Measurements from ENCODE around the gene EPS8. TPM values are rescaled to one million over a fixed set of nuclear protein-coding genes. Genes with fewer than 3 reads are reported as not detected.

The EPS8 gene
- total RNA-seq, 1 donor = 100 TPM

DNA sequence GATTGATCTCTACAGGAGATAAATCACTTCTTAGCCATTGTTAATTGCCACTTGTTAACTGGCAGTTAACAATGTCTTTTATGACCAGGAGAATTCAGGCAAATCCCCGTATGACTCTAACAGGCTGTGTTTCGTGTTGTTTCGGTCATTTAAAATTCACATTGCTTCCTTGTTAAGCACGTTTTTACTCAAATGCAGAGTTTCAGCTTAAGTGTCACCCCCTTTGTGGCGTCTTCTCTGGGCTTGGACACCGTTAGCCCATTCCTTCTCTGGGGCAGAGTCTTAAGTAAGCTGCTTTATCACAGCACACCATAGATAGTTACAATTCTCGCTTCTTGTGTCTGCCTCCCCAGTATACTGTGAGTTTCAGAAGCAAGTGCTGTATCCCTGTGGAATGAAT is 205.4 kb downstream of the EPS8 start:
- no peak for DNase-seq (ENCODE audit: low read depth)
- no peak overlapping the region for H3K4me3 ChIP-seq (ENCODE audit: low read depth, low read length)
- TF ChIP-seq, protein P1, sequence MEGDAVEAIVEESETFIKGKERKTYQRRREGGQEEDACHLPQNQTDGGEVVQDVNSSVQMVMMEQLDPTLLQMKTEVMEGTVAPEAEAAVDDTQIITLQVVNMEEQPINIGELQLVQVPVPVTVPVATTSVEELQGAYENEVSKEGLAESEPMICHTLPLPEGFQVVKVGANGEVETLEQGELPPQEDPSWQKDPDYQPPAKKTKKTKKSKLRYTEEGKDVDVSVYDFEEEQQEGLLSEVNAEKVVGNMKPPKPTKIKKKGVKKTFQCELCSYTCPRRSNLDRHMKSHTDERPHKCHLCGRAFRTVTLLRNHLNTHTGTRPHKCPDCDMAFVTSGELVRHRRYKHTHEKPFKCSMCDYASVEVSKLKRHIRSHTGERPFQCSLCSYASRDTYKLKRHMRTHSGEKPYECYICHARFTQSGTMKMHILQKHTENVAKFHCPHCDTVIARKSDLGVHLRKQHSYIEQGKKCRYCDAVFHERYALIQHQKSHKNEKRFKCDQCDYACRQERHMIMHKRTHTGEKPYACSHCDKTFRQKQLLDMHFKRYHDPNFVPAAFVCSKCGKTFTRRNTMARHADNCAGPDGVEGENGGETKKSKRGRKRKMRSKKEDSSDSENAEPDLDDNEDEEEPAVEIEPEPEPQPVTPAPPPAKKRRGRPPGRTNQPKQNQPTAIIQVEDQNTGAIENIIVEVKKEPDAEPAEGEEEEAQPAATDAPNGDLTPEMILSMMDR (IDR thresholded peaks at IDR 0.05; ENCODE audit: insufficient read depth, low read depth, low read length) = no peak

DNA sequence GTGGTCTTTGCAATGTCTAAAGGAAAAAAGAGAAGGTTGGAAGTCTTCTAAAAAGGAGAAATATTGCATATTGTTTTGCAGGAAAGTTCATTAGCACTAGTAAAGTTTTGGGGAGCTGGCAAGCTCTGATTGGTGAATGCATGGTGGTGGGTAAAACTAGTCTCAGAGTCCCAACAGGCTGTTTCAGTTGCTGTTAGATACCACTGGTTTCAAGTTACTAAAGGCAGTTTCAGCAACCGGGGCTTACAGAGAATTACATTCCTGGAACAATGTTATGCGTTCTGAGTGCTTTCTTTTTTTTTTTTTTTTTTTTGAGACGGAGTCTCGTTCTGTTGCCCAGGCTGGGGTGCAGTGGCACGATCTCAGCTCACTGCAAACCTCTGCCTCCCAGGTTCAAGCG is 208.2 kb downstream of the EPS8 start:
- DNase-seq (ENCODE audit: low read depth) = no peak
- no peak overlapping the region for H3K4me3 ChIP-seq (ENCODE audit: low read depth, low read length)
- TF ChIP-seq, protein P1 (IDR thresholded peaks at IDR 0.05; ENCODE audit: insufficient read depth, low read depth, low read length) = no peak

DNA sequence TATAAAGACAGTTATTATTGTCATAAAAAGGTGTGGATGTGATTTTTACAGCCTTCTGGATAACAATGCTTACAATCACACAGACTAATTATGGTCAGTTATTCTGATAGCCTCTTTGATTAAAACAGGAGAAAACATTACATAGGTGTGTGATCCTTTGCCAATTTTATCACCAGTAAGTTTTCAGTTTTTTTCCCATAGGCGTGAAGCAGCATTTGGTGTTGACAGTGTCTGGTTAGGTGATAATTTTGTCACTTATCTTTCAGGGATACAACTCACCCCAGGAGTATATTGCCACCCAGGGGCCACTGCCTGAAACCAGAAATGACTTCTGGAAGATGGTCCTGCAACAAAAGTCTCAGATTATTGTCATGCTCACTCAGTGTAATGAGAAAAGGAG is 208.8 kb downstream of the EPS8 start:
- TF ChIP-seq, protein P1 (IDR thresholded peaks at IDR 0.05; ENCODE audit: insufficient read depth, low read depth, low read length) = peak; percentile 12
- H3K4me3 ChIP-seq (ENCODE audit: low read depth, low read length) = no peak overlapping the region
- no peak for DNase-seq (ENCODE audit: low read depth)

DNA sequence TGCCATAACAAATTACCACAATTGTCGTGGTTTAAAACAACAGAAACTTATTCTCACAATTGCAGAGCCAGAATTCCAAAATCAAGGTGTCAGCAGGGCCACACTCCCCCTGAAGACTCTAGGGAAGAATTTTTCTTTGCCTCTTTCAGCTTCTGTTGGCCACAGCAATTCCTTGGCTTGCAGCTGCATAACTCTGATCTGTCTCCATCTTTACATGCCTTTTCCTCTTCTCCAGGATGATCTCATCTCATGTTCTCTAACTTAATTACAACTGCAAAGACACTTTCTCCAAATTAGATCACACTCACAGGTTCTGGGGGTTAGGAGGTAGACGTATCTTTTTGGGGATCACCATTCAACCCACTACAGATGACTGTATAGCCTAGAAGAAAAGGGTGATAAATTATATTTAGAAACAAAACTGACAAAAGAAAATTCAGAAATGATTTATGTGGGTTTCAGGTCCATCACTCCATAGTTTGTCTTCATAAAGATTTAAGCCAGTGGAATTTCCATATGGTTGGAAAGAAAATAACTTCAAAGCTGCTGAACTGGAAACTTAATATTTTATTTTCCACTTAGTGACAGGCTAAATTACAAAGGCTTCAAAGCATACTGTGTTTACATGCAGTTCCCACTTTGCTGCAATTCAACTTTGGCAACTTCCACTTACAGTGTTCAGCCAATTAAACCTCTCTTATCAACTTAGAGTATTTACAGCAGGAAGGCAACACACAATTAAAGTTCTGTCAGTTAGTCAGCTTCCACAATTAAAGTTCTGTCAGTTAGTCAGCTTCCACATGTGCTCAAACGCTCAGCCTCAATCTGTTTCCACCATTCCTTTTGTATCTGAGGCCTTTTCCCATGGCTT is 213.3 kb downstream of the EPS8 start:
- DNase-seq (ENCODE audit: low read depth) = no peak
- H3K4me3 ChIP-seq (ENCODE audit: low read depth, low read length) = no peak overlapping the region
- TF ChIP-seq, protein P1 (IDR thresholded peaks at IDR 0.05; ENCODE audit: insufficient read depth, low read depth, low read length) = no peak

DNA sequence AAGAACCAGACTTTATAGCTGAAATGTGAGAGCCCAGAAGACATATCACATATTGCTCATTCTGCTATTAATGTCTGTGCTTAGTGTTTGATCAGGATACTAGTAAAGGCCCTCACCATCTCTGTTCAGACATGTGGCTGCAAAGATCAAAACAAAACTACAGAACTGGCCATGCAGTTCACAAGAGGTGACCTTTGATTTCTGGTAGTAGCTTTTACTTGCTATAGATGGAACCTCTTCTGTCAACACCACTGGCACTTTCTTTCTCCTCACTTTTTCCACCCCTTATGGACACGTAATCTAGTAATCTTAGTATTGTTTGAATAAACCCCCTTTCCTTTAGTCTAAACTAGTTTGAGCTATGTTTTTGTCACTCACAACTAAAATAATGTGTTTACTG is 214.8 kb downstream of the EPS8 start:
- TF ChIP-seq, protein P1 (IDR thresholded peaks at IDR 0.05; ENCODE audit: insufficient read depth, low read depth, low read length) = no peak
- no peak overlapping the region for H3K4me3 ChIP-seq (ENCODE audit: low read depth, low read length)
- no peak for DNase-seq (ENCODE audit: low read depth)

Small RNAs within 50 kb of the gene (small RNA-seq; reads per million reads assigned to genes)
- gene RNU6-251P = not detected

Other genes with a start within 250 kb of the EPS8 start
- 93.3 and 95.0 TPM in 2 replicates for gene STRAP, start 93.0 kb upstream of the EPS8 start, total RNA-seq
- 46.2 and 53.1 TPM in 2 replicates for gene DERA, start 121.9 kb upstream of the EPS8 start, total RNA-seq